ENCODE measurements around the gene ADSS1.

Gene ADSS1

GRCh38 chr14:104770851-104771272 lies 46.8 kb downstream of the ADSS1 start:
- DNase-seq, result peak; percentile 29

GRCh38 chr14:104771374-104771773 lies 47.3 kb downstream of the ADSS1 start:
- DNase-seq, result no peak

GRCh38 chr14:104771918-104772706 lies 48.1 kb downstream of the ADSS1 start:
- DNase-seq, result no peak

DNA sequence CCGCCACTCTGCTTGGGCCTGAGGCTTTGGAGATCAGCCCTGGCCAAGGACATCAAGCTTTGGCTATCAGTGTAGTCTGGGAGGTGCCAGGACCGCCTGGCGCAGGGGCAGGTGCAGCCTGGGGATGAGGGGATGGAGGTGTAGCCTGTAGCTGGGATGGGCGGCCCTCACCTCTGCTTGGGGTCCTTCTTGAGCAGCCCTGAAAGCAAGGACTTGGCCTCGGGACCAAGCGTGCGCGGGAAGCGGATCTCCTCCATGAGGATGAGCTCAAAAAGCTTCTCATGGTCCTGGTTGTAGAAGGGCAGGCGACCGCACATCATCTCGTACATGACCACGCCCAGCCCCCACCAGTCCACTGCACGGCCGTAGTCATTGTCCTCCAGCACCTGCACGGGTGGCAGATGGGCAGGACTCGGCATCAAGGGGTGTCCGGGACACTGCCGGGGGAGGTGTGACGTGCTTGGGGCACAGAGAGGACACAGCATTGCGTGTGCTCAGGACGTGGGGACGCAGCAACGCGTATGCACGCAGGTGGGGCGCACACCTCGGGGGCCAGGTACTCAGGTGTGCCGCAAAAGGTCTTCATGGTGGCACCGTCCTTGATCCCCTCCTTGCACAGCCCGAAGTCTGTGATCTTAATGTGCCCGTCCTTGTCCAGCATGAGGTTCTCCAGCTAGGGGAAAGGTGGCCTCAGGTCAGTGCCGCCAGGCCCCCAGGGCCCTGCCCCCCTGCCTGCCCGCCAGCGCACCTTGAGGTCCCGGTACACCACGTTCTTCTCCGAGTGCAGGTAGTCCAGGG lies 48.9 kb downstream of the ADSS1 start:
- DNase-seq, result no peak

GRCh38 chr14:104773505-104774452 lies 49.8 kb downstream of the ADSS1 start:
- no peak for DNase-seq

DNA sequence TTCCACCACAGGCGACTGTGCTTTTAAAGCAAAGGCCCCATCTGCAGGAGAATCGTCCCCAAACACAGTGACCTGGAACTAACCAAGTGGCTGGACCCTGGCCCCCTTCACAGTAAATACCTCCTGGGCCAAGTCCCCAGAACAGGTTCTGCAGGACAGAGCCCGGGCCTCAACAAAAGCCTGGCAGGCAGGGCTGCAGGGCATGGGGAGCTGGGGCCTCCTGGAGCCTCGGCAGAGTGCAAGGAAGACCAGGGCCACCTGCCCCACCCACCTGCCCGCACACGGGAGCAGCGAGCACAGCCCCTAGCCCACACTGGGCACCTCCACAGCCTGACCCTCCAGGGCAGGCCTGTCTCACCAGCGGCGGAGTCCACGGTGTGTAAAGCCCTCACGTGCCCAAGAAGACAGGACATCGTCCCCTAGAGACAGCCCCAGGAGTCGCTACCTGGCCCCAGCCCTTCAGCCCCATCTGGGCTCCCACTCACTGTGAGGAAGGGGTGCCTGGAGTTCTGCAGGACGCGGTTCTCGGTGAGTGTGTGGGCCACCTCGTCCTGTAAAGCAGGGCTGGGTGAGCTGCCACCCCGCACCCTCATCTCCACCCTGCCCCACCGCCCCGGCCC lies 50.5 kb downstream of the ADSS1 start:
- no peak for DNase-seq

DNA sequence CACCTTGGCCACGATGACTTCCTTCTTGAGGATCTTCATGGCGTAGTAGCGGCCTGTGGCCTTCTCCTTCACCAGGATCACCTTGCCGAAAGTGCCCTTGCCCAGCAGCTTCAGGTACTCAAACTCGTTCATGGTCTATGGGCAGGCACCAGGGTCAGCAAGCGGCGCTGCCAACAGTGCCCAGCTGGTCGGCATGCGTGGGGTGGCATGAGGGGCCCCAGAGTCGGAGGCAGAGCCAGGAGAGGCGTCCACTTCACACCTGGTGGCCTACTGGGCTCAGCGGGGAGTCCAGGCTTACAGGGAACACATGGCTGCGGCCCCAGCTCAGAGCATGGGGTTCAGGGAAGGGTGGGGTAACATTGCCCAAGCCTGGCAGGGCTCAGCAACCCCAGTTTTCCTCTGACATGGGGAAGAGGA lies 51.1 kb downstream of the ADSS1 start:
- DNase-seq, result no peak

DNA sequence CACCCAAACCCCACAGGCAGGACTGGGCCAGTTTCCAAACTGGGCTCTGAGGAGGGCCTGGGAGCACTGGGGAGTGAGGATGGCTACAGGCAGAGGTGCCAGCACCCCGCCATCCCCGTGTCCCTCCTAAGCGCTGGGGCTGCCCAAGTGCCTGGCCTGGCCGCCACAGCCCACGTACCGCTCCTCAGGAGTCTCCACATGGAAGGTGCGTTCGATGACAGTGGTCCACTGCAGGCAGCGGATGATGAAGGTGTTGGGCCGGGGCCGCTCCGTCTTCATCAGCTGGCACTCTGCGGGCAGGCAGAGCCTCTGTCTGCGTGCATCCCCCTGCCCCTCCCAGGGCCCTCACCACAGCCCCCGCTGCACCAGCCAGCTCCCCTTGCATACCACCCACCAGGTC lies 52.5 kb downstream of the ADSS1 start:
- DNase-seq, result no peak

GRCh38 chr14:104776961-104777807 lies 53.2 kb downstream of the ADSS1 start:
- no peak for DNase-seq

- DNase-seq, result no peak
Measured at GRCh38 chr14:104777808-104778249, 53.8 kb downstream of the ADSS1 start.

DNA sequence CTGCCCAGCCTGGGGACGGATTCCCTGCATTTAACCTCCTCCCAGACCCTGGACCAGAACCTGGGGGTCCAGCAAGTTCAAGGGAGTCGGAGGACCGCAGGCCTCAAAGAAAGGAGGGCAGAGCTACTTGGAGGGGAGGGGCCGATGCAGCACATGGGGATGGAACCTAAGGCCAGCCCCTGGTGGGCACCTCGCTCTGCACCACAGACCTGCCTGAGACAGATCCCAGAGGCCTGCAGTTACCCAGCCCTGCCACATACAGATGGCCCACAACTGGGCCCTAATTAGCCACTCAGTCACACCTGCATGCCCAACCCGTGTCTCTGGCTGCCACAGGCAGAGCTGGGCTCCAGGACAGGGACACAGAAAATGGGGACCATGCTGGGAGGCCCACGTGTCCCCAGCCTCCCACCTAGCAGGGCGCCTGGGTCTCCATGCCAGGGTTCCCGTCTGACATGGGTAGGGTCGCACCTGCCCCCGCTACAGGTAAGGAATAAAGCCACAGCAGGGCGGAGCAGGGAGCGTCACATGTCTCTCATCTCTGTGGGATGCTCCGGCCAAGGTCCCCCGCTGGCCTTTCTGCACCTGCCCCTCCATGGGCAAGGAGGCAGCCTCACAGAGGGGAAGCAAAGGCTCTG lies 54.8 kb downstream of the ADSS1 start:
- no peak for DNase-seq

- no peak for DNase-seq
Measured at GRCh38 chr14:104779776-104780512, 55.9 kb downstream of the ADSS1 start.

DNA sequence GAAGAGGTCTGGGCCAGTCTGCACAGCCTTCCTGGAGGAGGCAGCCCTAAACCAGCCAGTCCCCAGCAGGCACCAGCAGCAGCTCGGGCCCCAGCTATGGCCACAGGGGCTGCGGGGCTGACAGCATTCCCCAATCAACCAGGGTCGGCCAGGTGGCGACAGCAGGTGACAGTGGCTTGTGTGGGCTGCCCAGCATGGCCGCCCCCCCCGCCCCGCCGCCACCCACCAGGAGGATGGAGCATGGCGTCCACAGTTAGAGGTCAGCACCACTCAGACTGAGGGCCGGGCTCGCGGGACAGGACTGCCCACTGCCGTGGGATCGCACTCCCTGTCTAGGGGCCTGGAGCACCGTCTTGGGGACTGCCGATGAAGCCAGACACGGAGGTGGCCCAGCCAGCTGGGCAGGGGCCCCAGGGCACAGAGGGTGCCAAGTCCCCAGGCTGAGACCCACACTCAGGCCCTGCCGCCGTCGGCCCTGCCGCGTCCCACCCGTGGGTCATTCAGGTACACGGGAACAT lies 56.5 kb downstream of the ADSS1 start:
- DNase-seq, result no peak

GRCh38 chr14:104781271-104782077 lies 57.4 kb downstream of the ADSS1 start:
- DNase-seq, result no peak

- no peak for DNase-seq
Measured at GRCh38 chr14:104782086-104782807, 58.2 kb downstream of the ADSS1 start.

DNA sequence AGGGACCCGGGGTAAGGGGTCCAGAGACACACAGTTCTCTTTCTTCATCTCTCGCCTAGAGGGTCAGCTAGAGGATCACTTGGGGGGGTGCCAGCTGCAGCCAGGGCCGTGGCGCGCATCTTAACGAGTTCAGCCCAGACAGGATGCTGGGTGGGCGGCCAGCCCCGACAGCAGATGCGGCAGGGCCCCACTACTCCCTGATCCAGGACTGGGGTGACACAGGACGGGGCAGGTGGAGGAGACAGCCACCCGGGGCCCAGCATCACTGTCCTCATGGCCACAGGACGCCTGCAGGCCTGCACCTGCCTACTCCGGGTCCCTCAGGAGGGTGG lies 58.7 kb downstream of the ADSS1 start:
- DNase-seq, result no peak

GRCh38 chr14:104783484-104784217 lies 59.6 kb downstream of the ADSS1 start:
- DNase-seq, result no peak

DNA sequence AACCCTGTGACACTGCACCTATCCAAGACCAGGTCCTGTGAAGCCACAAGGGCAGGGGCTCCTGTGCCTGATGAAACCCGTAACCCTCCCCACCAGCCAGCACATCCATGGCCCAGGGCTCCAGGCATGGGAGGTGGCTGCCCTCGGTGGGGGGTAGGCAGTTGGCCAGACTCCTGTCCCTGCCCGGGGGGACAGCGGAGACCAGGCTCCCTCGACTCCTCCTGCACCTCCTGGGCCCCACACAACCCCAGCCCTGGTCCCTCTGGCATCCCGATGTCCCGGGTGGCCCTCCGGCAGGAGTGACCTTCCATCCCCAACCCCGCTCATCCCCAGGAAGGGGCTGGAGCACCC lies 60.2 kb downstream of the ADSS1 start:
- no peak for DNase-seq
